Fibroblast of peridontal ligament (primary cell): ENCODE data around the gene ZNF664.

Experiments
- DNase-seq: peaks from one replicate; pipeline ENCODE4 v3.0.0-alpha.2; 2010; ENCODE audit errors: extremely low read depth

Gene ZNF664

GRCh38 chr12:123958876-123959275, 14.1 kb upstream of the ZNF664 start:
- no peak for DNase-seq

GRCh38 chr12:123960029-123960735, 12.8 kb upstream of the ZNF664 start:
- DNase-seq, result no peak

- DNase-seq, result peak; percentile 40
Observed at GRCh38 chr12:123960856-123961255, 12.2 kb upstream of the ZNF664 start.

DNA sequence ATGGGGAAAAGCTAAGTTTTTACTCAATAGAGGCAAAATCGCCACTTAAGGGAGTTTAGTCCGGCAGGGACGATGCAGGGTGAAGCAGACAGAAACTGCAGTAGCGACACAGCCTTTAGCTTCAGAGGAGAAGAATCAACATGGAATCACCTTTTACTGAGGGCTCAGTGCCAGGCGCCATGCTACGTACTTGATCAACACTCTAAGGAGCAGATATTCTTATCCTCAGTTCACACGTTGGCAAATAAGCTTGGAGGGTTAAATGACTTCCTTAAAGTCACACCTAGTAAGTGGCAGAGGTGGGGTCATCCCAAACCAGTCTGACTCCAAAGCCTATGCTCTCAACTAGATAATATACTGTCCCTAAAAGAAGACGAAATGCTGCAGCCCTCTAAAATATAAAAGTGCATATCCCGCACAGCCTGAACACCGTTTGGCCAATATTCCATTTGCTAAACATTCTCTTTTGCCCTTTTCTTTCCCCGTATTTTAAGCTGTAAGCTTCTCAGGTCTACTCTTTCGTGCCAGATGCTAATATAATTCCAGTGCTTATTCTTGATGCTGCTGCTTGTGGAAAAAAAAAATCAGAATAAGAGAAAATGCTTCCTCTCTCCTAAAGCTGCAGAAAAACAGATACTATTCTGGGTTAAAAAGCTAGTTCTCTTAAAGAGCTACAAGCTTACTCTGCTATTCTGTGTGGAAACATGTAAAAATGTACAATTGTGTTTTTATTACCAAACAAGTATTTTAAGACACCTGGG, 11.2 kb upstream of the ZNF664 start:
- no peak for DNase-seq

- DNase-seq, result no peak
Observed at GRCh38 chr12:123962513-123962912, 10.5 kb upstream of the ZNF664 start.

DNA sequence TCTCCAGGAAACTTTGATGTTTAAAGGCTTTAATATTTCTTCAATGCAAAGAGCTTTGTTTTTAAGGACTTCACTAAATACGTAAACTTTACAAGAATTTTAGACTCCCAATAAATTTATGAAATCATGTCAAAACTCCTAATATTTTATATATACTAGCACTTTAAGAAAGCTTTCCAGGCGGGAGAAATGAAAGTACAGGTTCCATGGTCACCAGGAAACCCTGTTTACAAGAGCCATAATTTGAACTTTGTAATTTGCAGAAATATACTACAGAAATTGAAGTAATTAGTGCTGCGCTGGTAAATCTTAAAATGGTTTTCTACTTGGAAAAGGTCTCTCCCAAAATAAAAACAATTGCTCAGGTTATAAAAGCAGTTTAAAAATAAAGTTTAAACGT, 9.2 kb upstream of the ZNF664 start:
- no peak for DNase-seq

DNA sequence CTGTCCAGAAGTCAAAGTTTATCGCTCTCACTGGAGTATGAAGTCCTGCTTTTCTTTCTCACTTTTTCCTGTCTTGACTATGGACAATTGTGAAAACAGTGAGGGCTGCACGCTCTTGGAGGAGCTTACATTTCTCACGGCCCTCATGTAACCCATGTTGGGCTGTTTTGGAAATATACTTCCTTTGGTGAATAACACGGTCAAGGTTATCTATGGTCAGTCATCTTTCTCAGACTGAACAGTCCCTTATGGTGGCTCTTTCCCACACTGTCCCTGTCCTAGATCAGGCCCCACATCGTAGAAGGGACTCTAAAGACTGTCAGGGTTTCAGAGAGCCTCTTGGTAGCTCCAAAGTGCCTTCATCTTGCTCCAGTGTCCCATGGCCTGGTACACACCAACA, 7.6 kb upstream of the ZNF664 start:
- DNase-seq, result no peak

DNA sequence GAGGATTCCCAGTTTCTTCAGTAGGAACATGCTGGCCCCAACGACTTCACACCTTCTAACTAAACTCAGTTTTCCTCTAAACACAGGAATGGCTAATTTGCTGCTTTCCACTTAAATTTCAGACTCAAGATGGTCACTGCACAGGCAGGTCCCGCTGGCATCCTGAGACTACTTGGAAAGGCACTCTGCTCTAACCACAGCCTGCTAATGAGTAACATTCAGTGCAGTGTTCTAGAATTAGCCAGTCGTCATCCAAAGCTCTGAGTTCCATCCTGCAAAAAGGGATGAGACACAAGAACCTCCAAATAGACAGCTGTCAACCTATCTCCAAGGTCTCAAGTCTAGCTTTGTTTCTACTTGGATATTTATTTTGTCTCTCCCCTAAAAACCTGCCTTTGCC, 6.4 kb upstream of the ZNF664 start:
- DNase-seq, result peak; percentile 80

DNA sequence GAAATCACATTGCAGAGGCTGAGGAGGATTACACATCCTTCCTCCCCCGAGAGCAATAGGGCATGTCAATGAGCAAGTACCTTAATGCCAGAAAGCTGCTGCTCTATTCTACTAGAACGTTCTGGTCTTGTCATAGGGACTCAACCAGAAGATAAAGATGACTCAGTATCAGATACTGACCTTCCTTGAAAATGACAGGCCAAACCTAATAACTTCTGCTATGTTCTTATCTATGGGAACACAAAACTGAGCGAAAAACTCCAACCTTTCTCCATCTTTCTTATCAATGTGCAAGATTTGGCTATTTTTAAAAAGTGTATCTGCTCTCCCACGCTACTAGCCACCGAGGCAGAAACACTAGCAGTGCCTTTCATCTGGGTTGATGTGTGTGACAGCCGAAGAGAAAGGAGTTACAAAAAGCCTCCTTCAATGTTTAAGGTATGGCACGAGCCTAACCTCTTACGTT, 5.9 kb upstream of the ZNF664 start:
- DNase-seq, result no peak

DNA sequence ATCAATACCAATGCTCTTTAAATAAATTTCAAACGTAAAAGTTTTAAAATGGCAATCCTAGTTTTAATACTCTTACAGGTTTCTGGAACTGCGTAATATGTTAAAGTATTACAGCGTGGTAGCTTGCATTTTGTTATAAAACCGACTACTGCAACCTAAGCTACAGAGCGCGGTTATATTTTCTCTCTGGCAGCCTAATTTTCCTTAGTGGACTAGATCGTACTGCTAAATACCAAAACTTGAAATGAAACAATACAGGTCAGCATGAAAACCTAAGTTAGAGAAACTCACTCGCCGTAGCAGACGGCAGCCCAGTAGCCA, 1.6 kb upstream of the ZNF664 start:
- peak; percentile 55 for DNase-seq

GRCh38 chr12:123971770-123972456, 1.1 kb upstream of the ZNF664 start:
- DNase-seq, result no peak

DNA sequence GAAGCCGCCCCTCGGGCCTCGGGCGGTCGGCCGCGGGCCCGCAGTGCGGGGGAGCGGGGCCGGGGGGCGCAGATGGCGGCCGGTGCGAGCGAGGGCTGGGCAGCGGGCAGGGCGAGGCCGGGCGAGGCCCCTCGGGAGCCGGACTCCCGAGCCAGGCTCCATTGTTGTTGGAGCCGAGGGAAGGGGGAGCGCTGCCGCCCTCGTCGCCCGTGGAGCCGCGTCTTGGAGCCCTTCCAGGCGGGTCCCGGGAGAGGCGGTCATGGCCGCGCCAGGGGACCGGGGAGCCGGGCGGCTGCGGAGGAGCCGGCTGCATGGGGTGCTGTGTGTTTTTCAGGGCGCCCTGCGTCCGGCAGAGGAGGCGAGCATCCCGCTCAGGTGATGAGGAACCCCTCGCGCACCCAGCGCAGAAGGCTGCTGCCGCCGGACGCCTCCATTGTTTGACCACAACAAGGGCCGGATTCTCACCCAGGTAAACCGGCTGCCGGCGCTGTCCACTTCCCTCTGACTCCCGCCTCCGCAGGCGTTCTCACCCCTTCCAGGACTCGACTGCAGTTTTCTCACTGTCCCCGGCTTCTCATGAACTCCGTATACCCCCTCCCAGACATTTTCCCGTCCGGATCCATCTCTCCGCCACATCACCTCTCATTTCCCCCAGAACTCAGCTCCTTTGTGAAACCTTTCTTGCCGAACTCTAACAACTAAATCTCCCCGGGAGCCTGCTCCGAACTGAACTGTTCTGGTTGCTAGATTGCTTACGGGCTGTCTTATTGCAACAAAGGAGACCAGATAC, 732 bp downstream of the ZNF664 start:
- DNase-seq, result peak; percentile 38

GRCh38 chr12:123976227-123976826, 3.3 kb downstream of the ZNF664 start:
- DNase-seq, result no peak

GRCh38 chr12:123979566-123979965, 6.6 kb downstream of the ZNF664 start:
- DNase-seq, result no peak

DNA sequence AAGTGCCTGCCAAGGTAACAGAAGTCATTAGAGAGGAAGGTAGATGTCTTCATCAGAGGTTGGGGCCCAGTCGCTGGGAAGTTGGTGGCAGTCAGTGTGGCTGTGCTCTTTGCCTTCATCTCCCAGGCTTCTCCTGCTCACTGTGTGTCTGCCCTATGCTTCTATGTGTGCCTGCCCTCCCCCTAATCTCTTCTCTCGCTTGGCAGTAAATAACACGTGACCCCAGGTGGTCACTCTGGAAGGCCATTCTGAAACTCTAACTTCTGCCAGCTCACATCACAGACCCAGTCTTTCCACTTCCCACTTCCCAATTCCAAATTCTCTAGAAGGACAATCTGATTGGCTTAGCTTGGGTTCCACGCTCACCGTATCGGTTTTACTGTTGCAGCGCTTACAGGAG, 9.3 kb downstream of the ZNF664 start:
- no peak for DNase-seq

- peak; percentile 86 for DNase-seq
Observed at GRCh38 chr12:123983822-123984485, 10.9 kb downstream of the ZNF664 start.

- DNase-seq, result no peak
Observed at GRCh38 chr12:123984903-123985302, 11.9 kb downstream of the ZNF664 start.

DNA sequence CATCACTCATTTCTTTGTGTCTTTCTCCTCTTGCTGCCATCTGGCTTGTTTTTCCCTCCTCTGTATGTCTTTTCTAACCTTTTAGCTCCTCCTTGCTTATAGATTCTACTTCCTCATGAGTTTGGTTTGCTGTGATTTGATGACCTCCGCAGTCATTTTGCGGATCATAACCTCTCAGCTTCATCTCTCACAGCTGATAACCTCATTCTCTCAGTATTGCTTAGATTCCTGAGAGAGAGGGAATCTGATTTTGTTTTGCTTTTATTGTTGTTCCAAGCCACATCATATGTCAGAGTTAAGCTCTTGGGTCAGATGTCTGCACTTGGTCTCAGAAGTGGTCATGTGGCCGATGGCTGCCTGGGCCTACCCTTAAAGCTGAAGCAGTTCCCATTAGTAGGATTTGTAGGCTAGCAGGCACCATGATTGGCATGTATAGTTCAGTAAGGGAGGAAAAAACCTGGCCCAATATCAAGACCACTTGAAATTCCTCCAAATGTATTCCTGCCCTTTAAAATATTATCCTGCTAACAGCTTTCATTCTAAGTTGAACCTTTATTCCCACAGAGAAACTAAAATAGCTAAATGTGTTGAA, 13.5 kb downstream of the ZNF664 start:
- peak; percentile 42 for DNase-seq

GRCh38 chr12:123987022-123987421, 14.0 kb downstream of the ZNF664 start:
- DNase-seq, result no peak

- DNase-seq, result no peak
Observed at GRCh38 chr12:123989168-123989567, 16.2 kb downstream of the ZNF664 start.

DNA sequence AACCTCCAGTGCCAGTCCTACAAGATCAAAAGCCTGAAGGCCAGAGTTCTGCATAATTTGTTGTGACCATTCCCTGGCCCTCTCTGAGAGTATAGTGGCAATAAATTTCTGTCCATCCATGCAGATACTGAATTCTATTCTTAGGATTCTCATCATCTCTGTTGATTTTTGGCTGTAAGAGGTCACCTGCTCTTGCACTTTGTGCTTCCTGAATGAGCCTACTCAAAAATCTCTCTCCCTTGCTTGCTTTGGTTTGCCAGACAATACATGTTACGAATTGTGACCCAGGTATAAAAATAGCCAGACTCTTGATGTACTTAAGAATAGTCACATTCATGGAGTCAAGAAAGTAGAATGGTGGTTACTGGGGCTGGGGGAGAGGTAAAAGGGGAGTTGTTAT, 16.7 kb downstream of the ZNF664 start:
- DNase-seq, result no peak
